SIG-M5 treated with dmso at 0.1 percent for 504 hours (cell line): ENCODE results near the gene TPM3.
"Not testable (repeated sequence)": the region's sequence is repeated elsewhere in the genome, so short reads cannot be mapped to it uniquely, and the experiment has no call there.

ENCODE experiments used
- DNase-seq: peaks from one replicate; lab custom pipeline; 2025; ENCODE audit not compliant: unreplicated experiment; lab: John Stamatoyannopoulos, UW

TPM3 gene

GRCh38 chr1:154170547-154171222, 21.2 kb downstream of the TPM3 start:
- DNase-seq = no peak

- no peak for DNase-seq
These were observed 24.4 kb downstream of the TPM3 start for GRCh38 chr1:154167461-154167860.

- DNase-seq = no peak
These were observed 25.7 kb downstream of the TPM3 start for GRCh38 chr1:154166207-154166606.

GRCh38 chr1:154159554-154159953, 32.3 kb downstream of the TPM3 start:
- no peak for DNase-seq

GRCh38 chr1:154158307-154159125, 33.4 kb downstream of the TPM3 start:
- peak; percentile 98 for DNase-seq

- DNase-seq = peak; percentile 98
These were observed 34.2 kb downstream of the TPM3 start for GRCh38 chr1:154157520-154158306.

- no peak for DNase-seq
These were observed 36.6 kb downstream of the TPM3 start for GRCh38 chr1:154155251-154155650.

- no peak for DNase-seq
These were observed 37.2 kb downstream of the TPM3 start, which contains the start of gene NUP210L for GRCh38 chr1:154154534-154155191. TSS of gene NUP210L (minus strand) at chr1:154155073.

- DNase-seq = no peak
These were observed 37.8 kb downstream of the TPM3 start for GRCh38 chr1:154154053-154154452.

GRCh38 chr1:154151311-154151710, 40.6 kb downstream of the TPM3 start:
- DNase-seq = no peak

GRCh38 chr1:154148807-154149206, 43.1 kb downstream of the TPM3 start:
- DNase-seq = peak; percentile 68

GRCh38 chr1:154147505-154147904, 44.4 kb downstream of the TPM3 start:
- DNase-seq = not testable (repeated sequence)

GRCh38 chr1:154145986-154146385, 45.9 kb downstream of the TPM3 start:
- no peak for DNase-seq

- DNase-seq = no peak
These were observed 49.5 kb downstream of the TPM3 start for GRCh38 chr1:154142358-154142757.

- DNase-seq = no peak
These were observed 50.7 kb downstream of the TPM3 start for GRCh38 chr1:154141240-154141639.

- no peak for DNase-seq
These were observed 54.0 kb downstream of the TPM3 start for GRCh38 chr1:154137888-154138287.

- DNase-seq = no peak
These were observed 58.6 kb downstream of the TPM3 start for GRCh38 chr1:154133256-154133655.

GRCh38 chr1:154129391-154129970, 62.4 kb downstream of the TPM3 start:
- DNase-seq = peak; percentile 51

- not testable (repeated sequence) for DNase-seq
These were observed 68.7 kb downstream of the TPM3 start for GRCh38 chr1:154123205-154123604.

GRCh38 chr1:154117642-154118041, 74.3 kb downstream of the TPM3 start:
- no peak for DNase-seq

GRCh38 chr1:154115180-154115579, 76.7 kb downstream of the TPM3 start:
- no peak for DNase-seq
